ENCODE results near the gene CFAP299. TPM values are rescaled to one million over a fixed set of nuclear protein-coding genes. Genes with fewer than 3 reads are reported as not detected.

CFAP299 gene
- total and polyA plus RNA-seq, 9 of the 15 experiments (the other 6 are each of a cell fraction or from before 2014, with no cell fraction given): 0.09 to 3.0 (median 0.76) TPM

- no peak for TF ChIP-seq ZNF407 (IDR thresholded peaks at IDR 0.05; ENCODE audit: low read depth)
- no peak for TF ChIP-seq HINFP (tag; conservative IDR thresholded peaks at IDR 0.05; ENCODE audit: low read depth)
- TF ChIP-seq TAF15 (IDR thresholded peaks at IDR 0.05; ENCODE audit: low read depth, low read length): no peak
- no peak for TF ChIP-seq SETDB1 (IDR thresholded peaks at IDR 0.05; ENCODE audit: low read length)
- TF ChIP-seq ZBED1 (IDR thresholded peaks at IDR 0.05): no peak
- TF ChIP-seq CREB1 (IDR thresholded peaks at IDR 0.05): no peak
- TF ChIP-seq CREB1 (CRISPR knock-in tag; IDR thresholded peaks at IDR 0.05): no peak
- no peak for TF ChIP-seq ZNF586 (CRISPR knock-in tag; conservative IDR thresholded peaks at IDR 0.05)
- no peak for TF ChIP-seq ZSCAN29 (IDR thresholded peaks at IDR 0.05)
- no peak for TF ChIP-seq ZNF133 (CRISPR knock-in tag; IDR thresholded peaks at IDR 0.05)
- TF ChIP-seq TCF3 (CRISPR knock-in tag; IDR thresholded peaks at IDR 0.05): no peak
- TF ChIP-seq GTF3C2 (IDR thresholded peaks at IDR 0.05; ENCODE audit: borderline replicate concordance, extremely low read depth, insufficient read length): no peak
- no peak for TF ChIP-seq SNIP1 (IDR thresholded peaks at IDR 0.05; ENCODE audit: low read depth)
- TF ChIP-seq ZBTB5 (IDR thresholded peaks at IDR 0.05): no peak
- no peak for TF ChIP-seq ZNF311 (CRISPR knock-in tag; IDR thresholded peaks at IDR 0.05)
These were observed 81.5 kb downstream of the CFAP299 start (continued) for GRCh38 chr4:80417019-80417418.

All from K562 (cell line).